SK-N-SH treated with all-trans-retinoic acid at 6 μM for 48 hours (cell line): ENCODE measurements around the gene ANAPC2.

Experiments used
- ATAC-seq: fragments of 200-7000 bp; cut with Tn5 transposase; 3 replicates; pipeline ENCODE4 v1.9.1; 2020; ENCODE audit warnings: mild to moderate bottlenecking, moderate library complexity
- ARNTL ChIP-seq: fragments of 450-650 bp; formaldehyde crosslinking; IDR thresholded peaks from 2 replicates; pipeline ENCODE4 v1.5.0; 2020; ENCODE audit warnings: low read depth, mild to moderate bottlenecking, moderate library complexity, borderline replicate concordance
- BACH2 ChIP-seq: fragments of 250-450 bp; sonication (Bioruptor Pico); IDR thresholded peaks from 2 replicates; pipeline ENCODE4 v1.9.0; 2021; ENCODE audit warnings: mild to moderate bottlenecking, borderline replicate concordance
- CREB5 ChIP-seq: fragments of 250-450 bp; sonication (Bioruptor Pico); IDR thresholded peaks from 2 replicates; pipeline ENCODE4 v1.5.1; 2020; ENCODE audit warnings: low read depth, mild to moderate bottlenecking, moderate library complexity
- CSDC2 ChIP-seq: fragments of 250-450 bp; sonication (Bioruptor Pico); IDR thresholded peaks from 2 replicates; pipeline ENCODE4 v1.5.0; 2020; ENCODE audit warnings: mild to moderate bottlenecking, moderate library complexity
- CSRNP3 ChIP-seq: fragments of 250-450 bp; sonication (Bioruptor Pico); IDR thresholded peaks from 2 replicates; pipeline ENCODE4 v1.5.1; 2021; ENCODE audit warnings: mild to moderate bottlenecking, moderate library complexity
- GLIS3 ChIP-seq: fragments of 250-450 bp; sonication (Bioruptor Pico); IDR thresholded peaks from 2 replicates; pipeline ENCODE4 v1.5.0; 2020; ENCODE audit warnings: mild to moderate bottlenecking, moderate library complexity
- ISL1 ChIP-seq: fragments of 250-450 bp; sonication (Bioruptor Pico); IDR thresholded peaks from 2 replicates; pipeline ENCODE4 v2.1.2; 2022; ENCODE audit warnings: mild to moderate bottlenecking, moderate library complexity
- OSR1 ChIP-seq: fragments of 250-450 bp; sonication (Bioruptor Pico); IDR thresholded peaks from 2 replicates; pipeline ENCODE4 v1.8.0; 2022; ENCODE audit warnings: moderate library complexity, mild to moderate bottlenecking, inconsistent platforms
- PATZ1 ChIP-seq: fragments of 250-450 bp; sonication (Bioruptor Pico); IDR thresholded peaks from 2 replicates; pipeline ENCODE4 v1.8.0; 2020; ENCODE audit warnings: mild to moderate bottlenecking, moderate library complexity, borderline replicate concordance
- POU6F1 ChIP-seq: fragments of 250-450 bp; sonication (Bioruptor Pico); IDR thresholded peaks from 2 replicates; pipeline ENCODE4 v1.8.0; 2021; ENCODE audit warnings: low read depth, mild to moderate bottlenecking, moderate library complexity, borderline replicate concordance
- PPARA ChIP-seq: fragments of 250-450 bp; sonication (Bioruptor Pico); IDR thresholded peaks from 2 replicates; pipeline ENCODE4 v1.5.0; 2020; ENCODE audit warnings: mild to moderate bottlenecking, borderline replicate concordance
- RARB ChIP-seq: fragments of 250-450 bp; sonication (Bioruptor Pico); IDR thresholded peaks from 2 replicates; pipeline ENCODE4 v1.8.0; 2021; ENCODE audit warnings: mild to moderate bottlenecking, moderate library complexity
- SNAI2 ChIP-seq: fragments of 250-450 bp; sonication (Bioruptor Pico); IDR thresholded peaks from 2 replicates; pipeline ENCODE4 v1.5.0; 2020; ENCODE audit warnings: mild to moderate bottlenecking, moderate library complexity
- TCF4 ChIP-seq: fragments of 250-450 bp; sonication (Bioruptor Pico); IDR thresholded peaks from 2 replicates; pipeline ENCODE4 v1.8.0; 2021; ENCODE audit warnings: mild to moderate bottlenecking, moderate library complexity, borderline replicate concordance
- TOX ChIP-seq: fragments of 250-450 bp; sonication (Bioruptor Pico); IDR thresholded peaks from 2 replicates; pipeline ENCODE4 v1.8.0; 2021; ENCODE audit warnings: mild to moderate bottlenecking, moderate library complexity, borderline replicate concordance
- ZC3H10 ChIP-seq: fragments of 250-450 bp; sonication (Bioruptor Pico); IDR thresholded peaks from 2 replicates; pipeline ENCODE4 v1.5.1; 2021; ENCODE audit warnings: mild to moderate bottlenecking, moderate library complexity
- ZFP3 ChIP-seq: fragments of 250-450 bp; sonication (Bioruptor Pico); IDR thresholded peaks from 2 replicates; pipeline ENCODE4 v1.5.0; 2020; ENCODE audit warnings: mild to moderate bottlenecking, moderate library complexity
- ZFP30 ChIP-seq: fragments of 450-650 bp; formaldehyde crosslinking; IDR thresholded peaks from 2 replicates; pipeline ENCODE4 v1.5.0; 2022; ENCODE audit warnings: mild to moderate bottlenecking, moderate library complexity
- ZNF565 ChIP-seq: fragments of 450-650 bp; formaldehyde crosslinking; conservative IDR thresholded peaks from 2 replicates; pipeline ENCODE4 v1.5.0; 2020; ENCODE audit warnings: low read depth, mild to moderate bottlenecking, moderate library complexity
- ZNF70 ChIP-seq: fragments of 450-650 bp; formaldehyde crosslinking; IDR thresholded peaks from 2 replicates; pipeline ENCODE4 v1.5.0; 2020; ENCODE audit warnings: mild to moderate bottlenecking, moderate library complexity
- ZNF8 ChIP-seq: fragments of 450-650 bp; formaldehyde crosslinking; IDR thresholded peaks from 2 replicates; pipeline ENCODE4 v1.5.0; 2020; ENCODE audit warnings: mild to moderate bottlenecking, moderate library complexity

The ANAPC2 gene

GRCh38 chr9:137198051-137198901 is 9.9 kb upstream of the ANAPC2 start:
- no peak for TF ChIP-seq TOX (CRISPR knock-in tag)
- TF ChIP-seq POU6F1 (CRISPR knock-in tag) = no peak
- no peak for TF ChIP-seq ZNF8 (CRISPR knock-in tag)
- no peak for TF ChIP-seq ZC3H10
- TF ChIP-seq PPARA (CRISPR knock-in tag) = no peak
- TF ChIP-seq ZFP3 (CRISPR knock-in tag) = no peak
- ATAC-seq = no peak

GRCh38 chr9:137195525-137196220 is 7.3 kb upstream of the ANAPC2 start:
- no peak for TF ChIP-seq ZC3H10
- TF ChIP-seq ISL1 (CRISPR knock-in tag) = no peak
- no peak for ATAC-seq

GRCh38 chr9:137194909-137195308 is 6.5 kb upstream of the ANAPC2 start:
- TF ChIP-seq CSRNP3 (CRISPR knock-in tag) (no peak), PATZ1 (CRISPR knock-in tag) (no peak), ZFP30 (no peak), ZC3H10 (no peak), ARNTL (no peak), ZNF8 (CRISPR knock-in tag) (no peak), PPARA (CRISPR knock-in tag) (no peak), ZNF70 (CRISPR knock-in tag) (no peak), CSDC2 (CRISPR knock-in tag) (no peak), RARB (CRISPR knock-in tag) (no peak), POU6F1 (CRISPR knock-in tag) (no peak), TCF4 (CRISPR knock-in tag) (no peak), OSR1 (no peak), SNAI2 (no peak), ZNF565 (CRISPR knock-in tag) (no peak), CREB5 (CRISPR knock-in tag) (no peak), ZFP3 (CRISPR knock-in tag) (no peak), TOX (CRISPR knock-in tag) (no peak)
- ATAC-seq = no peak

GRCh38 chr9:137194388-137194787 is 6.0 kb upstream of the ANAPC2 start:
- ATAC-seq = no peak
- TF ChIP-seq SNAI2 = no peak
- TF ChIP-seq TOX (CRISPR knock-in tag) = no peak
- TF ChIP-seq ZFP3 (CRISPR knock-in tag) = no peak
- TF ChIP-seq RARB (CRISPR knock-in tag) = no peak
- TF ChIP-seq BACH2 (CRISPR knock-in tag) = no peak
- no peak for TF ChIP-seq CREB5 (CRISPR knock-in tag)
- no peak for TF ChIP-seq POU6F1 (CRISPR knock-in tag)
- no peak for TF ChIP-seq OSR1
- no peak for TF ChIP-seq PPARA (CRISPR knock-in tag)
- no peak for TF ChIP-seq GLIS3 (CRISPR knock-in tag)
- TF ChIP-seq CSRNP3 (CRISPR knock-in tag) = no peak
- TF ChIP-seq ZNF8 (CRISPR knock-in tag) = no peak
